Measurements from ENCODE around the gene FAM114A1.
"Not testable (repeated sequence)": the region's sequence is repeated elsewhere in the genome, so short reads cannot be mapped to it uniquely, and the experiment has no call there.

FAM114A1 gene

DNA sequence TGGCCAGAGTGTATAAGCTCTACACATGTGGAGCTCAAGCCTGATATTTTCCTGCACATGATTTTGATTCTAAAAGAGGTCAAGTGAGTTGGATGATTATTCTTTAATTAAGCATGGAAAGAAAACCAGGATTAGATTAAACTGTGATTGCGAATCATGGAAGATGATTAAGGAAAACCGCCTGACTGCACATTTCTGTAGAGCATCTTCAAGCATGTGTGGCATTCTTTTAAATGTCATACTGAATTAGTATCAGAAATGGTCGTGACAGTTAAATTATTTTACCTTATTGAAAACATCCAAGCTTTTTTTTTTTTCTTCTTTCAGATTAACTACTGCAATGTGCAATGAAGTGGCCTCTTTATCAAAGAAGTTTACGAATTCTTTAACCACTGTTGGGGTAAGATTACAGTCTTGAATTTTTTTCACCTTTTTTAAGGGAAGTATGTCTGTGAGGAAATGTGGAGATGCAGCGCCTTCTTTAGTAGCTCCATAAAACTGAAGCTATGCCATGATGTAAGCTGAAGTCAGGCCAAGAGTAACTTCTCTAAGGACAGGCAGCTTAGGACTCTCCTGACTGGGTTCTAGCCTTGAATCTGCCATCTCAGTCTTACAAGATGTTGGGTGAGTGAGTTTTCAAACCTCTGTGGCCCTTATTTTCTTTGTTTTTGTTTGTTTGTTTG, 67.9 kb downstream of the FAM114A1 start:
- no peak for DNase-seq (ENCODE audit: low spot score)

DNA sequence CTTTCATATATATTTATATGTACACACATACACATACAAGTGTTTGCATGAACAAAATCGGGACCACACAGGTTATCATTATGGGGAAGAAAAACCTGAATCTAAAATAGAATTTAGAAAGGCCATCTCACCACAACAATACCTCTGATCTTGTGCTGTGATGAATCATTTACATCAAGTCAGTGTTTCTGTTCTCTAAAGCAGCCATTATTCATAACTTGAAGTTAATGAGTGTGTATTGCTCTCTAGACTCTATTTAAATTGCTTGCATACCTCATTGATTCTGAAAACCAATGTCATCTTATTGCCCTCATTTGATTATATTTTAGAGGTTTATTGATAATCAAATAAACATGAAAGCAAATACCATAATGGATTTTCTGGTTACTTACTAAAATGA, 71.6 kb downstream of the FAM114A1 start:
- DNase-seq (ENCODE audit: low spot score) = no peak

DNA sequence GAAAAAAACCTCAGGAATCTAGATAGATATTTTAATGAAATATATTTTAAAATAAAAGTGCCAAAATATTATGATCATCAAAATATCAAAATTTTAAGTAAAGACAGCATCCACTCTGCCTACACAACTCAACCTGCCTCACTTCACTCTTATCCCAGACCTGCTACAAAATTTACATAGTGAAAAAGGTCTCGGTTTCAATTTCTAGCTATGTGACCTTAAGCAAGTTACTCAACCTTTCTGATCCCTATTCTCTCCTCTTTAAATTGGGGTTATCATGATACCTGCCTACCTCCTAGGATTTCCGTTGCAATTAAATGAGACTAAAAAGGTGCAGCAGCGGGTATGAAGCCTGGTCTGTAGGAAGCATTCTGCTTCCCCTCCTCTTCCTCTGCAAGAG, 72.9 kb downstream of the FAM114A1 start:
- no peak for DNase-seq (ENCODE audit: low spot score)

DNA sequence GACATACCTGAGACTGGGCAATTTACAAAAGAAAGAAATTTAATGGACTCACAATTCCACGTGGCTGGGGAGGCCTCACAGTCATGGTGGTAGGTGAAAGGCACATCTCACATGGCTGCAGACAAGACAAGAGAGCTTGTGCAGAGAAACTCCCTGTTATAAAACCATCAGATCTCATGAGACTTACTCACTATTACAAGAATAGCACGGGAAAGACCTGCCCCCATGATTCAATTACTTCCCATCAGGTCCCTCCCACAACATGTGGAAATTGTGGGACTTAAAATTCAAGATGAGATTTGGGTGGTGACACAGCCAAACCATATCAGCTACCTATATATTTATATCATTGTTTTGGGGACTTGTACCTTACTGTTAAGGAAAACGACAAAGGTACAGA, 74.3 kb downstream of the FAM114A1 start:
- not testable (repeated sequence) for DNase-seq (ENCODE audit: low spot score)

DNA sequence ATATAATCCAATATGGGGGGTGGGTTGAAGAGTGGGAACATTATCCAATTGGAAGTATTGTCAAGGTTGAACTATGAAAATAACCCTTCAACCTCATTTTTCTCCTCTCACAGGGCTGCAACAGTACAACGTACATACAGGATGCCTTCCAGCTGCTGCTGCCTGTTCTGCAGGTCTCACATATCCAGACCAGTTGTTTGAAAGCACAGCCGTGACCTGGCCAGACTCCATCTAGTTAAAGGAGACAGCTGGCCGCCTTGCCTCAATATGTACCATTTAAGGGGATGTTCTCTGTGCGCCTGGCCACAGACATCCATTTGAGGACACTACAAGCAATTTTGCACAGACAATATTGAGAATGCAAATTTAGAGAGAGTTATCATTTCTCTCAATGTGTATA, 75.7 kb downstream of the FAM114A1 start:
- DNase-seq (ENCODE audit: low spot score) = no peak

DNA sequence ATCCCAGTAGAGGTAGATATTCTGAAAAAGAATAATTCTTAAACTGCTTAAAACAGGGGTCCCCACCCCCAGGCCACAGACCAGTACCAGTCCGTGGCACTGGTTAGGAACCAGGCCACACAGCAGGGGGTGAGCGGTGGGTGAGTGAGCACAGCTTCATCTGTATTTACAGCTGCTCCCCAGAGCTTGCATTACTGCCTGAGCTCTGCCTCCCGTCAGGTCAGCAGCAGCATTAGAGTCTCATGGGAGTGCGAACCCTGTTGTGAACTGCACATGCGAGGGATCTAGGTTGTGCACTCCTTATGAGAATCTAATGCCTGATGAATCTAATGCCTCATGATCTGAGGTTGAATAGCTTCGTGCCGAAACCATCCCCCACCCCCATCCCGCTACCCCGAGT, 76.8 kb downstream of the FAM114A1 start:
- no peak for DNase-seq (ENCODE audit: low spot score)

DNA sequence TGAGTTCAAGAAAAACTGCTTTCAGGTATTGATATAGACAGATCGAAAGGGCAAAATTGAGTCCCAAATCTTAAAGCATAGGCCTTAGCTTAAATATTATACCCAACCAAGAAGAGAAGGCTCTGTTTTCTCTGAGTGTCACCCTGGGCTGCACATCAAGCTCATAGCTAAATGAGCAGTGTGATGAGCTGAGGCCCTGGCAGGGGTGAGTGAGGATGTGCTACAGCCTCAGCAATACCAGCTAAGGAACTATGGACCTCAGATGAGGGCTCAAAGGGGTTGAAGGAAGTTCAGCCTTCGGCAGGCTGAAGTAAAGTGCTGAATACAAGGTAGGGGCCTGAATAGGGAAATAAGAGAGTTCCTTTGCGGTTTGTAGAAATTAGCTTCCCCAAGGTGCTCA, 79.3 kb downstream of the FAM114A1 start:
- DNase-seq (ENCODE audit: low spot score) = no peak

DNA sequence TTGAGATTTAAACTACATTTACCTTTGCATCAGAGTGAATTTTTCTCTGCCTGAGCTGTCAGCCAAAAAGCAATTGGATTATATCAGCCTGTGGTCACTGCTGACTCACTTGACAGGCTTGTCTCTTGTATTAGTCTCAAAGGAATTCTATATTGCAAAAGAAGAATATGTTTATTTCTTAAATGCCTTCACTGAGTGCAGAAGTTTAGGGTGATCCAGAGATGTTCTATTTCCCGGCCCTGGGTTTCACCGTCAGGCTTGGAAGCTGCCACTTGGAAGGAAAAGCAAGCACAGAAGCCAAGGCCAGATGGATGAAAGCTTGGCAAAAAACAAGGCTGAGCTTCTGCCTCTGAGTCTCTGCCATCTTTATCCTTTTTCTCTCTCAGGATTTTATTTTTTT, 80.9 kb downstream of the FAM114A1 start:
- DNase-seq (ENCODE audit: low spot score) = no peak

DNA sequence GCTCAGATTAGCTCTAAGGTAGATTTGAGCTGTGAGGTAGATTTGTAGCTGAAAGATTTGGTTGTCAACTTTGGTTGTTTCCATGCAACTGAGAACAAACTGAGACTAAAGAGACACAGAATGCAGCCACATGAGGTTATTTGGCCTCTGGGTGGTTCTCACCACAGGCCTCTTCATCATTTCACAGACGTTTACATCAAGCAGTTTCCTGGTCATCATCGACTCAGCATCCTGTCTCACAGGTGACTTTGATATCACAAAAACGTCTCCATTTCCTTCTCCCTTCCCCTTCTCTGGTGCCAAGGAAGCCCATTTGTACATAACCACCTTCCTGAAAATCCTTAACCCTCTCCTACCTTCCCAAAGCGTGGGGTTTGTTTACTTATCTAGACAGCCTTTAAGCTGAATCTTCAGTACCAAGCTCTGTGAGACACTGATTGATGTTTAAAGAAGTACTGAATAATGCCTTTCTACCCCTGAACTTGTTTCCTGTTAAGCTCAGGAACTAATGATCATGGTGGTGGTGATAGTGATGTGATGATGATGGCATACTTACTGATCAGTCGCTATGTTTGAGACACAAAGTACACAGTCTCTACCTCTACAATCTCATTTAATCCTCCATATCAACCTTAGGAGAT, 81.9 kb downstream of the FAM114A1 start:
- DNase-seq (ENCODE audit: low spot score) = no peak

DNA sequence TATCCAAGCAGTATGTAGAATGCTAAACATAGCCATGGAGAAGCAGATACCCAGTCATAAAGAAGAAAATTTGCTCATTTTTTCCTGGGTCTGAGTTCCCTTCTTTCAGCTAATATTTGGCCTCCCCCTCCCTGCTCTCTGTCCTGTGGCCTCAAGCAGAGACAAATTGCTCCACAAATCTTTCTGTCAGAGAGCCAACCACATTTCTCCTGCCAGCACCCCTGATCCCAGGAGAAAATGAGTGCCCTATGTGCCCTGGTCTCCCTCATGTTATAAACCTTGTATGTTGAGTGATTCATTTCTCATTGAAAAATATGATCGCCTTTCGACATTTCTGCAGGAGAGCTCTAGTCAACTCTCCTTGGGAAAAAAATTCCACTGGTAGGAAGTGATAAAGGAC, 82.6 kb downstream of the FAM114A1 start:
- no peak for DNase-seq (ENCODE audit: low spot score)

DNA sequence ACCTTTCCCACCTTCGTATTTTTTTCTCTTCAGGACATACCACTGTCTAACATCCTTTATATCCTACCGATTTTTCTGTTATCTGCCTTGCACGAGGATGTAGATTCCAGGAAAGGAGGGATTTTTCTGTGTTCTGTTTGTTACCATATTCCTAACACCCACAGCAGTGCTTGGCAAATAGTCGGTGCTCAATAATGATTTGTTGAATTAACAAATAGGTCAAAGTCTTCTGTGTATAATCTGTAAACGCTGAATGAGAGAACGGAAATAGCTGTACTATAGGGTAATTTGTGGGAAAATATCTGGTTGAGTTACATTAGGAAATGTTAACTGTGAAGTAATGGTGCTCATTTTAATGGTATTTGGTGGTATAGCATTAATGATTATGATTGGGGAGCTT, 83.1 kb downstream of the FAM114A1 start:
- no peak for DNase-seq (ENCODE audit: low spot score)

DNA sequence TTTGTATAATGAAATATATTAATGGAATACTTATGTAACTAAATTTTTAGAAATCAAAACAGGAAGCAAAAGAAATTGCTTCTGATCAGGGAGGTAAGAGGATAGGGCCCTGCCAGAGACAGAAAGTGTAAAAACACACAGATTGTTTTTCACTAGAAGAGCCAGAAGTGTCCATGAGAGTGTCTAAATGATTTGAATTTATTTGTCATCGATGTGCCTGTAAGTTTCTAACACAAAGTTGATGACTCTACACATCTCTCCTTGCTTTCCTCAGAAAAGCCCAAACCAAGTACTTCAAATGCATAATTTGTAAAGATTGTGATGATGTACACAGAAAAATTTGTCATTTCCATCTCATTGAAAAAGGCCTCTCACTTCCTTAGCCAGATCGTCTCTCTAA, 84.0 kb downstream of the FAM114A1 start:
- no peak for DNase-seq (ENCODE audit: low spot score)

DNA sequence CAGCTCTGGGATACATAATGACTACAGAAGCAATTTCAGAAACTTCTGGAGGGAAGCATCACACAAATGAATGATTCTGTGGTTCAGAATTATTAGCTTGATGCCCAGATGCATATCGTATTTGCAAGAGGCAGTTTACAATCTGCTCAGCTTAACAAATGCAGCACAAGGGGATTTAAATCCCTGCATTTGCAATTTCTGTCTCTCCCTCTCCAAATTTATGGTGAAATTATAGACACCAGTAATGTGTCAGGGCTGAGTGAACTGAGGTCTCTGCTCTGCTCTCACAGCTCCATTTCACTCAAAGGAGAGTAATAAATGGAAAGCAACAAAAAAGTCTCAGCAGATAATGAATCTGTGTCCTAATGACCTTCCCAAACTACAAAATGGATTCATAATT, 84.4 kb downstream of the FAM114A1 start:
- no peak for DNase-seq (ENCODE audit: low spot score)

DNA sequence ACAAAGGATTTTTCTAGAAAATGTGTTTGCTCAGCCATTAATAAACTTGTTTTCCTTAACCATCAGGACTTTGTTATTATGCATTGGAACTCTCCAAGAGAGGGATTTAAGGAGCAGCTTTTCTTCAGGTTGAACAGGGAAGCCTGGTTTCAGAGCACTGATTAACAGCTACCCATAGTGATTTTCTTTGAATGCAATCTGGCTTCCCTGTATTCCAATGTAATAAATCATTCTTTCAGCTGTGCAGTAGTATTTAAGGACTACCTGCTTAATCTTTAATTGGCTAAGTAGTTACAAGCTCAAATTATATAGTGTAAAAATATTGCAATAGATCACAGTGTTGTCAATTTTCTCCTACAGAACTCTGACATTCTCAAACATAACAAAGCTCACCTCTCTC, 87.1 kb downstream of the FAM114A1 start:
- DNase-seq (ENCODE audit: low spot score) = no peak

DNA sequence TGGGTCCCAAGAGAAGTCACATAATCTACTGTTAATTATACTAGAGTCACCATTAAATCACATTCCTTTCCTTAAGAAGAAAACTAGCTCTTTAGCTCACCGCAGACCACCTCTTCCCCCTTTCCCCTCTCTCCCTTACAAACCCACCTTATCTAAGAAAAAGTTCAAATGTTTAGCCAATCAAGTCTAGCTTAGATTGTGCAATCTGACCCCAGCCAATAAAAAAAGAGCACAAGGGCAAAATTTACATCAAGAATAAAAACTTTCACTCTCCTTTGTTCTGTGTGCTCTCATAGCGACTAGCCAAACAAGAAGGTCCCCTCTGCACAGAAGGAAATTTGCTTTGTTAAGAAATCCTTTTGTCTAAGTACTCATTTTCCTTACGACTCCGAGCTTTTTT, 88.4 kb downstream of the FAM114A1 start:
- DNase-seq (ENCODE audit: low spot score) = no peak

DNA sequence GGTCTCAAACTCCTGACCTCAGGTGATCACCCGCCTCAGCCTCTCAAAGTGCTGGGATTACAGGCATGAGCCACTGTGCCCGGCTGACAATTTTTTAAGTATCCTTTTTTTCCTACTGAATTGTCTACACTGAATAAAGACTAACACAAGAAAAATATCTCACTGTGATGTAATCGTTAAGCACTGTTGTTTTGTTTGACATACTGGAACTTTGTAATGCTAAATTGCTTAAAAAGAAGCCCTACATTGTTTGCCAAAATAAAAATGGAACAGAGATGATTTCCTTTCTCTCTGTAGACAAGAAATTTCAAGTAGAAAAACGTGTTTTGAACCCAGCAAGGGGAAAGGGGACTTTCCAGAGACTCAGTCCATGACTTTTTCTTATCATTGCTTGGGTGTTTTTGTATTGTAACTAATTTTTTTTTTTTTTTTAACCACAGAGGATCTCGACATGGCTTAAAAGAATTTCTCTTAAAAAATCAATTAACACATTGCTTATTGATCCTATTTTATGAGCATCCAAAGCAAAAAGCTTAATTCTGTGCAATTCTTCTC, 89.7 kb downstream of the FAM114A1 start:
- DNase-seq (ENCODE audit: low spot score) = no peak

DNA sequence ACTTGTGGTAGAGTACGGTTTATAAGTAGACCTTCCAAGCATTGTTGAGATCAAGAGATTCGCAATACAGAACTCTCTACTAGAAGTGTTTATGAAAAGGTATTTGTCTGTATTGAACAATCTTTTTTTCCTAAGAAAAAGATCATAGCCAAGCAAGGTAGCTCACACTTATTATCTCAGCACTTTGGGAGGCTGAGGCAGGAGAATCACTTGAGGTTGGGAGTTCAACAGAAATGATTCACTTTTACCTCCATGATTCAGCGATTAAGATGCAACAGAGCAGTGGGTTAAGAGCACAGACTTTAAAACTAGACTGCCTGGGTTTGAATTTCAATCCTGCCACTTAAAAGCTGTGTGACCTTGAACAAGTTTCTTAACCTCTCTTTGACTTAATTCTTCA, 90.3 kb downstream of the FAM114A1 start:
- no peak for DNase-seq (ENCODE audit: low spot score)

DNA sequence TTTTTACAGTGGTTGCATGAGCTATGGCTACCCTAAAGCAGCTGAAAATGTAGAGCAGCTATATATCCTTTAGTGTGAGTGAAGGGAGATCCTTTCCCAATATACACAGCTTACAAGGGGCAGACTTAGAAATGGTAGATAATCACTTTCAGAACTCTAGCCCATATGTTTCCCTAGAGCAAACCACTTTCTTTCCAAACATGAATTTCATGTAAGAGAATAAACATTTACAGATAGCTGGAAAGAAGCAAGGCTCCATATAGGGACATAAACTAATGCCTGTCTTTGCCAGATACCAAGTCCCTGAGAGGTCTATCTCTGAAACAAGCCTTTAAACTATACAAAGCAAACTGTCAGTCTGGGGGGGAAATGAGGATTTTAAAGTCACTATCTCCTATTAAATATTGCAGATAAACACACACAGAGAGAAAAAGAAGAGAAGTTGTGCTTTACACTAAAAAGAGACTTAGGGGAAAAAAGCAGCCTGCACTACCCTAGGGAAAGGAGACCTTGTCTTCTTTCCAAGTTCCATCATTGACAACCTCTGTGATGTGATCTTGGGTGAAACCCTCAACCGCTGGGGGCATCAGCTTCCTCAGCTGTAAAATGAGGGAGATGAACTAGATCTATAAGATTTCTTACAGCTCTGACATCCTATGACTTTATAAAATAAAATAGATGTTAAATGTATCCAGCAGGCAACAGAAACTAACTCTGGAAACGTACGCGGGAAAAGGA, 91.0 kb downstream of the FAM114A1 start:
- no peak for DNase-seq (ENCODE audit: low spot score)

DNA sequence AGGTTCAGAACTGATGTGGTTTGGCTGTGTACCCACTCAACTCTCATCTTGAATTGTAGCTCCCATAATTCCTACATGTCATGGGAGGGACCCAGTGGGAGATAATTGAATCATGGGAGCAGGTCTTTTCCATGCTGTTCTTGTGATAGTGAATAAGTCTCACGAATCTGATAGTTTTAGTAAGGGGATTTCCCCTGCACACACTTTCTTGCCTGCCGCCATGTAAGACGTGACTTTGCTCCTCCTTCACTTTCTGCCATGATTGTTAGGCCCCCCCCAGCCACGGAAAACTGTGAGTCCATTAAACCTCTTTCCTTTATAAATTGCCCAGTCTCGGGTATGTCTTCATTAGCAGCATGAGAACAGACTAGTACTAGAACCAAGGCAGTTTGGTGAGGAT, 91.6 kb downstream of the FAM114A1 start:
- not testable (repeated sequence) for DNase-seq (ENCODE audit: low spot score)

DNA sequence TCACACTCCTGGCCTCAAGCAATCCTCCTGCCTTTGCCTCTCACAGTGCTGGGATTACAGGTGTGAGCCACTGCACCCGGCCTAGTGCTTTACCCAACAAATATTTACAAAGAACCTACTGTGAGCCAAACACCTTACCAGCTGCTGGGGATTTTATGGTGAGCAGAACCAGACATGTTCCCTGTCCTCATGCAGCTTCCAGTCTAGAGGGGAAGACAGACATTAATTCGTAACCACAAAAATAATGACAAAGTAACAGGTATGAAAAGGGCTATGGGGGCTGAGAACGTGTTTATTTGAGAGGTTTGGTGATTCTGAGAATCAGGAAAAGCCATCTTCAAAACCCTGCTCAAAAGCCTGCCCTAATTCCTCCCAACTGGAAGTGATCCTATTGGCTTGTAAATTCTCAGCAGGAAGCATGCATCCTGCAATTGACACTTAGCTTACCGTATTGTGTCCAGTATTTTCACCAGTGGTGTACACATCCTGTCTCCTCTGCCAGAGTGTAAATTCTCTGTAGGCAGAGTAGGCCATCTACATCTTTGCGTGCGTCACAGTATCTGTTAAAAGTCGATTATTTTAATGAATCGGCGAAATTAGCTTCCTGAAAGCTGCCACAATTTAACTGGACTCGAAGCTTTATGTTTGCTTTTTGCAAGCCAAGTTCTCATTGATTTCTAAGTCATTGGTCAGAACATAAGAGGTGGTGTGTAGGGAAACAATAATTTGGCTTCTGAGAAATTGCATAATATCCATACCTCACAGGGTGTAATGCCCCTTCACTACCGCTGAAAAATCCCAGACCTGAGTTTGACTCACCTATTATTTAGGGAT, 97.6 kb downstream of the FAM114A1 start:
- no peak for DNase-seq (ENCODE audit: low spot score)

DNA sequence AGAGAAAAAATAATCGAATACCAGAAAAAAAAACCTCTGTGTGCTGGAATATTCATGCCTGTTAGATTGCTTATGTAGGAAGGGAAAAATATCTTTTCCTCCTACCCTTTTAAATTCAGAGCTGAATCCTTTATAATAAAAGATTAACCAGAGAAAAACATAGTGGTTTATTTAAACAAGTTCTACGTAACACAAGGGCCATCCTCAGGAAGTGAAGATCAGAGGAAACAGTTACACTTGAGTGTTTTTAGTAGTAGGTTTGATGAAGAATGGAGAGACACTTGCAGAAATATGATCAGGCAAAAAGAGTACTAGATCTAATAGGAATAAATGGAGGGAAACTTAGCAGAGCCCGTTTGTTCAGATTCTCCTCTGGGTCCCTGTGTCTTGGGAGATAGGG, 98.3 kb downstream of the FAM114A1 start:
- no peak for DNase-seq (ENCODE audit: low spot score)
